Stimulated activated CD4-positive, alpha-beta T cell treated with anti-CD3 and anti-CD28 coated beads, Interleukin-4, amount 100 ng/mL, for 4 hours (primary cell): ENCODE data around the gene EIF4ENIF1.
"Not testable (repeated sequence)": the region's sequence is repeated elsewhere in the genome, so short reads cannot be mapped to it uniquely, and the experiment has no call there.

ENCODE experiments used
- DNase-seq, 2 experiments: peaks; one replicate each; pipeline ENCODE4 v3.0.0-alpha.2; 2020

Gene EIF4ENIF1, protein sequence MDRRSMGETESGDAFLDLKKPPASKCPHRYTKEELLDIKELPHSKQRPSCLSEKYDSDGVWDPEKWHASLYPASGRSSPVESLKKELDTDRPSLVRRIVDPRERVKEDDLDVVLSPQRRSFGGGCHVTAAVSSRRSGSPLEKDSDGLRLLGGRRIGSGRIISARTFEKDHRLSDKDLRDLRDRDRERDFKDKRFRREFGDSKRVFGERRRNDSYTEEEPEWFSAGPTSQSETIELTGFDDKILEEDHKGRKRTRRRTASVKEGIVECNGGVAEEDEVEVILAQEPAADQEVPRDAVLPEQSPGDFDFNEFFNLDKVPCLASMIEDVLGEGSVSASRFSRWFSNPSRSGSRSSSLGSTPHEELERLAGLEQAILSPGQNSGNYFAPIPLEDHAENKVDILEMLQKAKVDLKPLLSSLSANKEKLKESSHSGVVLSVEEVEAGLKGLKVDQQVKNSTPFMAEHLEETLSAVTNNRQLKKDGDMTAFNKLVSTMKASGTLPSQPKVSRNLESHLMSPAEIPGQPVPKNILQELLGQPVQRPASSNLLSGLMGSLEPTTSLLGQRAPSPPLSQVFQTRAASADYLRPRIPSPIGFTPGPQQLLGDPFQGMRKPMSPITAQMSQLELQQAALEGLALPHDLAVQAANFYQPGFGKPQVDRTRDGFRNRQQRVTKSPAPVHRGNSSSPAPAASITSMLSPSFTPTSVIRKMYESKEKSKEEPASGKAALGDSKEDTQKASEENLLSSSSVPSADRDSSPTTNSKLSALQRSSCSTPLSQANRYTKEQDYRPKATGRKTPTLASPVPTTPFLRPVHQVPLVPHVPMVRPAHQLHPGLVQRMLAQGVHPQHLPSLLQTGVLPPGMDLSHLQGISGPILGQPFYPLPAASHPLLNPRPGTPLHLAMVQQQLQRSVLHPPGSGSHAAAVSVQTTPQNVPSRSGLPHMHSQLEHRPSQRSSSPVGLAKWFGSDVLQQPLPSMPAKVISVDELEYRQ

GRCh38 chr22:31489632-31490495 is at the start of gene EIF4ENIF1:
TSS of gene EIF4ENIF1 (minus strand) at chr22:31489842. CDS start at chr22:31488718, 1,124 bp downstream.
- peak; percentile 80 to 84 for DNase-seq

- DNase-seq: peak in 1 of 2 experiments; percentile 4
Measured at GRCh38 chr22:31538815-31539214, 49.2 kb upstream of the EIF4ENIF1 start.

DNA sequence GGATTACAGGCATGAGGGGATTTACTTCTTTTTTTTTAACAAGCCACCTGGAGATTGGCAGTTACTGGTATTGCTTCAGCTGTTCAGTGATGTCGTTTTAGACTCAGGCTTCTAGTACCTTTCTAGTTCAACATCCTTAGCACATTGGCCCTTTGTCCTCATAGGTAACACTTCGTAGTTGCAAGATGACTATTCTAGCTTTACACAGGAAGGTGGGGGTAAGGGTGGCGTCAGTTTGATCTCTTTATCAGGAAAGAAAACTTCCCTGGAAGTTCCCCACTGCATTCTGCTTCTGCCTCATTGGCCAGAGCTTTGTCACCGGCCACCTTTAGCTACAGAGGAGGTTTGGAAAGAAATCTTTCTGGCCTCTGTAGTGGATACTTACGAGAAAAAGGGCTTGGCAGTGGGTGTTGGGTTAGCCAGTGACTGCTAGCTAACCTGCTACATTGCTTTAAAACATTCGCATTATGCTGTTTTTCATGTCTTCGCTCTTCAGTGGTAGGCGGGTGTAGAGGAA is 47.4 kb upstream of the EIF4ENIF1 start:
- peak in 1 of 2 experiments; percentile 22 for DNase-seq

DNA sequence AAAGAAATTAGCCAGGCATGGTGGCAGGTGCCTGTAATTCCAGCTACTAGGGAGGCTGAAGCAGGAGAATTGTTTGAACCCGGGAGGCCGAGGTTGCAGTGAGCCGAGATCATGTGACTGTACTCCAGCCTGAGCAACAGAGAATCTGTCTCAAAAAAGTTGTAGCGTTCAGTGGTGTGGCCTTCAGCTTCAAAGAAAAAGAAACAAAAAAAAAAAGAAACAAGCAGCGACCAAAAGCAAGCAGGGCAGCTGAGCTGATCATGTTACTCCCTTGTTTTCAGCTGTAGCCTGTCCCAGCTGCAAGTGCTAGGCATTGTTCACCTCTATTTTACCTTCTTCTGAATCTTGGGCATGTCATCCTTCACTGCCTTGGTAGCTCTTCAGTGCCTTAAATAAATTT is 43.7 kb upstream of the EIF4ENIF1 start:
- DNase-seq: no peak

DNA sequence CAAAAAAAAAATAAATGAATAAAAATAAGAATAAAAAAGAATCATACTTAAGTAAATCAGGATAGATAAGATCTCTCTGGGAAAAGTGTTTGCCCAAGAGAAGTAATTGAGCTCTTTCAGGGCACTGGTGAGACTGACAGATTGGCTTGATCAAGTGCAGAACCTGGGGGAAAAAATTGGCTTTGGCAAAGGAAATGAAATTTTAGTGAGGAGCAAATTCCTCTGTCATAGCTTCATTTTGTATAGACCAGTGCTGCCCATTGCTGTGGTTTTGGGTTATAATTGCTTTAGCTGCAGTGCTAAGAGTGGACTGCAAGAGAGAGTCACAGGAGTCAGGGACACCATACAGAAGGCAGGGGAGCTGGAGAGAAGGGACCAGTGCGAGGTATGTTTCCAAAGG is 42.4 kb upstream of the EIF4ENIF1 start:
- no peak for DNase-seq

GRCh38 chr22:31530823-31531195 is 41.2 kb upstream of the EIF4ENIF1 start:
- no peak for DNase-seq

- DNase-seq: peak; percentile 14 to 24
Measured at GRCh38 chr22:31526270-31526669, 36.6 kb upstream of the EIF4ENIF1 start.

- DNase-seq: not testable (repeated sequence)
Measured at GRCh38 chr22:31524132-31524531, 34.5 kb upstream of the EIF4ENIF1 start.

- DNase-seq: no peak
Measured at GRCh38 chr22:31520051-31520450, 30.4 kb upstream of the EIF4ENIF1 start.

DNA sequence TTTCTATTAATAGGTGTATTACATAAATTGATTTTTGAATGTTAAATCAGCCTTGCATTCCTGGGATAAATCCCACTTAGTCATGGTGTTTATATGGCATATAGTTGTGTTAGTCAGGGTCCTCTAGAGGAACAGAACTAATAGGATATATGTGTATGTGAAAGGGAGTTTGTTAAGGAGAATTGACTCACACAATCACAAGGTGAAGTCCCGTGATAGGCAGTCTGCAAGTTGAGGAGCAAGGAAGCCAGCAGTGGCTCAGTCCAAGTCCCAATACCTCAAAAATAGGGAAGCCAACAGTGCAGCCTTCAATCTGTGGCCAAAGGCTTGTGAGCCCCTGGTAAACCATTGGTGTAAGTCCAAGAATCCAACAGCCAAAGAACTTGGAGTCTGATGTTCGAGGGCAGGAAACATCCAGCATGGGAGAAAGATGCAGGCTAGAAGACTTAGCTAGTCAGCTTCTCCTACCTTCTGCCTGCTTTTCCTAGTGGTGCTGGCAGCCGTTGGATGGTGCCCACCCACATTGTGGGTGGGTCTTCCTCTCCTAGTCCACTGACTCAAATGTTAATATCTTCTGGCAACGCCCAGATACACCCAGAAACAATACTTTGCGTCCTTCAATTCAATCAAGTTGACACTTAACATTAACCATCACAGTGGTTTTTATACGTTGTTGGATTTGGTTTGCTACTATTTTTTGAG is 19.6 kb upstream of the EIF4ENIF1 start:
- DNase-seq: no peak

DNA sequence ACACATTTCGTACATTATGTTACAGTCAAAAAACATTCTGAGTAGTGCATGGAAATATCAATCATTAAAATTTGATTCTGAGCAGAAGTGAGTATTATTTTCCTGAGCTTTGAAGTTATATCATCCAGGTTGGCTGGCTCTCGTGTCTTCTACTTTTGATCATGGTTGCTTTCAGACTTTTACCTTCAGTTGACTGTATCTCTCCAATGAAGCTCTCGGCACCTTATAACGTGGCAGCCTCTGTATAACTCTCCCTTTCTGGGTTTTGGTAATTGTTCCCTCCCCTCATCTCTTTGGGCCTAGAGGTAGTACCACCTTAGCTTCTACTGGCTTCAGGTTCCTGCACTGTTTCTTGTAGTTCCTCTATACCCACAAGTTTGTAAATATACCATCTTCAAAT is 18.9 kb upstream of the EIF4ENIF1 start:
- DNase-seq: no peak

DNA sequence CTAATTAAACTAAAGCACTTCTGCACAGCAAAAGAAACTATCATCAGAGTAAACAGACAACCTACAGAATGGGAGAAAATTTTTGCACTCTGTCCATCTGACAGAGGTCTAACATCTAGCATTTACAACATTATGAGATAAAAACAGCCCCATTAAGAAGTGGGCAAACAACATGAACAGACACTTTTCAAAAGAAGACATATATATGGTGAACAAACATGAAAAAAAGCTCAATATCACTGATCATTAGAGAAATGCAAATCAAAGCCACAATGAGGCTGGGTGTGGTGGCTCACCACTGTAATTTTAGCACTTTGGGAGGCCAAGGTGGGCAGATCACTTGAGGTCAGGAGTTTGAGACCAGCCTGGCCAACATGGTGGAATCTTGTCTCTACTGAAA is 17.9 kb upstream of the EIF4ENIF1 start:
- DNase-seq: not testable (repeated sequence)

DNA sequence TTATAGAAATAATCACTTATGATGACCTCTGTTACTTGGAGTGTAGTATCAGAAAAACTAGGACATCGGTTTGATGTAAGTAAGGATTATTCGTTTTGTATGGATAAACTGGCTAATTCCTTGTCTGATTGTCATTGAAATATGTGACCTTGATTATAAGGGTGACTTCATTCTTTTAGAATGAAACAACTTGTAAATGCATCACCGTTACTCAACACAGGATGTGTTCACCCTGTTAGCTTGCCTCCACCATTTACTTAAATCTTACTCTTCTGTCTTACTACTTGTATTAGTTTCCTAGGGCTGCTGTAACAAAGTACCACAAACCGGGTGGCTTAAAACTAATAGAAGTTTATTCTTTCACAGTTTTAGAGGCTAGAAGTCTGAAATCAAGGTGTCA is 14.6 kb upstream of the EIF4ENIF1 start:
- no peak for DNase-seq

- DNase-seq: no peak
Measured at GRCh38 chr22:31503211-31503964, 13.7 kb upstream of the EIF4ENIF1 start.

DNA sequence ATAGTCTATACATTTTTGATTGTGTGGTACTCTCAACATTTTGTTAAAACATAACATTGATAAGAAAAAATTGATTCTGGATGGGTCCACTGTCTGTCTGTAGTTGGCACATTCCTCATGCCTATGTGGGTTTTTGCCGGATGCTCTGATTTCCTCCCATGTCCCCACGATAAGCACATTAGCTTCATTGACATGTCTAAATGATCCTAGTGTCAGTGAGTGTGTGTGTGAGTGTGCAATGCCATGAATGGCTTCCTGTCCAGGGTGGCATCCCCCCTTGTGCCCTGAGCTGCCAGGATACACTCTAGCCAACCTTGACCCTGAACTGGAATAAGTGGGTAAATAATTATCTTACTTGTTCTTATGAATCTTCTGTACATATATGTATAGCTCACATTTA is 12.1 kb upstream of the EIF4ENIF1 start:
- DNase-seq: no peak

- DNase-seq: no peak
Measured at GRCh38 chr22:31497148-31497938, 7.7 kb upstream of the EIF4ENIF1 start.

DNA sequence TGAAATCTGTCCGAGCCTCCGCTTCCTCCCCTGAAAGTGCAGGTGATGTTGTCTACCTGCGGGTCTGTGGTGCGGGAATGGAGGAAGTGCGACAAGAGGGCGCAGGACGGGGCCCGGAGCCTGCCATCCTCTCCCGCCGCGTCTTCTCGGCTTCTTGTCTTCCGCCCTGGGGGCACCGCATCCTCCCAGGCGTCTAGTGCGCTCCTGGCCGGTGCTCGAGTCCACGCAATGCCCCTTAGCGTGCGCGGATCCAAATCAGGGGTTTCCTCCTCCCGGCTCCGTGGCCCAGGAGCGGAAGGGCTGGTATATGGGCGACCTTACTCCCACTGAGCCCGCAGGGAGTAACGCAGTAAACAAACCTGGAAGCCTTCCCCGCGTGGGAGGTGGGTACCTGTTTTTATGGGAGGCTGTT is 7.1 kb upstream of the EIF4ENIF1 start:
- DNase-seq: peak; percentile 26 to 39

GRCh38 chr22:31496007-31496734 is 6.5 kb upstream of the EIF4ENIF1 start, which contains the start of gene SFI1:
TSS of gene SFI1 (plus strand) at chr22:31496536. CDS start at chr22:31508285, 11,749 bp downstream.
- DNase-seq: peak; percentile 94 to 95

GRCh38 chr22:31495343-31495742 is 5.7 kb upstream of the EIF4ENIF1 start:
- DNase-seq: no peak
